ENCODE results near the gene FOXN3. TPM values are rescaled to one million over a fixed set of nuclear protein-coding genes. Genes with fewer than 3 reads are reported as not detected.

FOXN3 gene
- total and polyA plus RNA-seq, 2 experiments from 2014 or later: 98.9 to 167 TPM

GRCh38 chr14:89324501-89325298, 92.3 kb downstream of the FOXN3 start:
- H3K4me3 ChIP-seq: no peak overlapping the region
- peaks cover 13% of the 10 kb centered on the region for H3K4me1 ChIP-seq (ENCODE audit: insufficient read depth)
- no peaks in the 10 kb centered on the region for H3K27me3 ChIP-seq (ENCODE audit: insufficient read depth)
- no peak overlapping the region for H3K27ac ChIP-seq (ENCODE audit: low read depth)
- Mint-ChIP-seq H3K4me1 (peaks cover 33% of the 10 kb centered on the region), H3K27me3 (ENCODE audit: insufficient read depth, low read depth, poor library complexity) (peaks cover 21% of the 10 kb centered on the region), H3K36me3 (ENCODE audit: low read depth) (peaks cover 75% of the 10 kb centered on the region), H3K4me3 (no peak overlapping the region), H3K27ac (no peak overlapping the region), H3K9me3 (peaks cover 8% of the 10 kb centered on the region)
- peaks cover 11% of the 10 kb centered on the region for H3K36me3 ChIP-seq (ENCODE audit: insufficient read depth)
- H4K20me1 ChIP-seq (replicated peaks; ENCODE audit: insufficient read depth): peaks cover 47% of the 10 kb centered on the region
- H3F3A ChIP-seq (replicated peaks; ENCODE audit: low read depth): 0 out of 2 replicates have a peak, but pooled peaks cover 4% of the 10 kb centered on the region
- no peak overlapping the region for H2AFZ ChIP-seq
- TF ChIP-seq EZH2phosphoT487 (IDR thresholded peaks at IDR 0.05; ENCODE audit: unreplicated experiment): no peak
- no peak for TF ChIP-seq ZNF331 (CRISPR knock-in tag; IDR thresholded peaks at IDR 0.05; ENCODE audit: low read depth)
- TF ChIP-seq REST (IDR thresholded peaks at IDR 0.05; ENCODE audit: unreplicated experiment): peak; percentile 43
- no peak for TF ChIP-seq NANOG (IDR thresholded peaks at IDR 0.05; ENCODE audit: borderline replicate concordance)
- H3K79me2 ChIP-seq (replicated peaks; ENCODE audit: insufficient read depth): peaks cover 98% of the 10 kb centered on the region
- ATAC-seq: no peak
- H3K4me2 ChIP-seq: no peak overlapping the region
- no peak for DNase-seq (ENCODE audit: low spot score)
- H3K9me2 ChIP-seq (ENCODE audit: insufficient read depth): no peaks in the 10 kb centered on the region

DNA sequence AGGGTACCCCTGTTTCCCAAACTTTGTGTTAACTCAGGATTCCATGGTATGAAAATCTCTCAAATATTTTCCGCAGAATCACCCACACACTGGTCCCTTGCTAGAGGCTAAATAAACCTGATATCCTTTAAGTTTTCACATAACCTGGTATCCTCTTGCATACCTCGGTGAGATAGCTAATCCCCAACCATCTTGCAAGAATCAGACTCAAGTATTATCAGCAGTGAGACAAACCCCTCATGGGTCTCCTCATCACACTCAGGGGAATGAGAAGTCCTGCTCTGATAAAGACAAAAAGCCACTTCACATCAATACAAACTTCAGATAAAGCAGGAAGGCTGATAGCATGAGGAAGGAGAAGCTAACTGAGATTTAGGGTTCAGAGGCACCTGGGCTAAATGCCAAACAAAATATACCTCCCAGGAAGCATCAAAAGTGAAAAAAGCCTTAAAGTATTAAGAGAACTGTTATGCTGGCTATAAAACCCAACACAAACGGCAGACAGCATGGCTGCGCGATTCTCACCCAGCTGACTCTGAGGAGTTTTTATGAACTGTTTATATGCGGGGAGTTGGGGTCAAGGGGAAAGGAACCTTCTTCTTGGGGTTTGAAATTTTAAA, 96.5 kb downstream of the FOXN3 start:
- Histone ChIP-seq H3K79me2 (replicated peaks; ENCODE audit: insufficient read depth) (peaks cover 98% of the 10 kb centered on the region), H3K4me3 (no peak overlapping the region), H3K27me3 (ENCODE audit: insufficient read depth) (no peaks in the 10 kb centered on the region), H4K20me1 (replicated peaks; ENCODE audit: insufficient read depth) (peaks cover 41% of the 10 kb centered on the region), H3K4me1 (ENCODE audit: insufficient read depth) (peaks cover 32% of the 10 kb centered on the region), H3K4me2 (no peak overlapping the region), H3K36me3 (ENCODE audit: insufficient read depth) (no peaks in the 10 kb centered on the region), H3K27ac (ENCODE audit: low read depth) (0 out of 2 replicates have a peak overlapping the region, but pooled peaks have one; percentile 11), H2AFZ (no peak overlapping the region), H3F3A (replicated peaks; ENCODE audit: low read depth) (0 out of 2 replicates have a peak, but pooled peaks cover 8% of the 10 kb centered on the region), H3K9me2 (ENCODE audit: insufficient read depth) (no peaks in the 10 kb centered on the region)
- DNase-seq (ENCODE audit: low spot score) (no peak), ATAC-seq (no peak)
- Mint-ChIP-seq H3K27me3 (ENCODE audit: insufficient read depth, low read depth, poor library complexity) (peaks cover 28% of the 10 kb centered on the region), H3K4me1 (peaks cover 47% of the 10 kb centered on the region), H3K9me3 (peaks cover 19% of the 10 kb centered on the region), H3K4me3 (no peak overlapping the region), H3K36me3 (ENCODE audit: low read depth) (peaks cover 87% of the 10 kb centered on the region), H3K27ac (no peak overlapping the region)
- no peak for TF ChIP-seq ZNF462 (CRISPR knock-in tag; IDR thresholded peaks at IDR 0.05)
- TF ChIP-seq, protein P1, sequence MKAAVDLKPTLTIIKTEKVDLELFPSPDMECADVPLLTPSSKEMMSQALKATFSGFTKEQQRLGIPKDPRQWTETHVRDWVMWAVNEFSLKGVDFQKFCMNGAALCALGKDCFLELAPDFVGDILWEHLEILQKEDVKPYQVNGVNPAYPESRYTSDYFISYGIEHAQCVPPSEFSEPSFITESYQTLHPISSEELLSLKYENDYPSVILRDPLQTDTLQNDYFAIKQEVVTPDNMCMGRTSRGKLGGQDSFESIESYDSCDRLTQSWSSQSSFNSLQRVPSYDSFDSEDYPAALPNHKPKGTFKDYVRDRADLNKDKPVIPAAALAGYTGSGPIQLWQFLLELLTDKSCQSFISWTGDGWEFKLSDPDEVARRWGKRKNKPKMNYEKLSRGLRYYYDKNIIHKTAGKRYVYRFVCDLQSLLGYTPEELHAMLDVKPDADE (IDR thresholded peaks at IDR 0.05): no peak
- TF ChIP-seq ZNF114 (CRISPR knock-in tag; IDR thresholded peaks at IDR 0.05): no peak

All from GM23338 (cell line).